Measurements from ENCODE around the gene IQSEC2.

DNA sequence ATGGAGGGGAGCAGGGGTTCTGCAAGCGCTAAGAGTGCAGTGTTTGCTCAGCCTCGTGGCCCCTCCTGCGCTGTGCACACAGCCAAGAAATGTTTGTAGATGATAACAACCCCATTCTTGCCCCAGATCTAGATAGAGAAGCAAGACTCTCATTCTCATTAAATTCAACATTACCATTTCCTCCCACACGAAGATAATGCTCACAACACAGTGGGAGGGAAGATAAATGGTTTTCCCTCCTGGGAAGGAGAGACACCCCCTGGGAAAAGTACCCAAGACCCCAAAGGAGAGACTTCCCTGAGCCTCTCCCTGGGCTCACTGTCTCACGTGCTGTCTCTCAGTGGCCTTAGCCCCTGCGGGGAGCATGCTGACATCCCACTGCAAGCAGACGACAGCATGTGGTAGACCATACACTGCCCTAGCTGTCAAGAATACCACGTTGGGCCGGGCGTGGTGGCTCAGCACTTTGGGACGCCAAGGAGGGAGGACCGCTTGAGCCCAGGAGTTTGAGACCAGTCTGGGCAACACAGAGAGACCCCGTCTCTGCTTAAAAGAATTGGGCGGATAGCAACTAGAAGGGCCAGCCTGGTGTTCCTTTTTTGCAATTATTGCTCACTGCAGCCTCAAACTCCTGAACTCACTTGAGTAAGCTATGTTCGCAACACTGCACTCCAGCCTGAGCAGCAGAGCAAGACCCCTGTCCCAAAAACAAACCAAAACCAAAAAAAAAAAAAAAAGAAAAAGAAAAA lies 34.9 kb upstream of the IQSEC2 start:
- TF ChIP-seq, protein P1, sequence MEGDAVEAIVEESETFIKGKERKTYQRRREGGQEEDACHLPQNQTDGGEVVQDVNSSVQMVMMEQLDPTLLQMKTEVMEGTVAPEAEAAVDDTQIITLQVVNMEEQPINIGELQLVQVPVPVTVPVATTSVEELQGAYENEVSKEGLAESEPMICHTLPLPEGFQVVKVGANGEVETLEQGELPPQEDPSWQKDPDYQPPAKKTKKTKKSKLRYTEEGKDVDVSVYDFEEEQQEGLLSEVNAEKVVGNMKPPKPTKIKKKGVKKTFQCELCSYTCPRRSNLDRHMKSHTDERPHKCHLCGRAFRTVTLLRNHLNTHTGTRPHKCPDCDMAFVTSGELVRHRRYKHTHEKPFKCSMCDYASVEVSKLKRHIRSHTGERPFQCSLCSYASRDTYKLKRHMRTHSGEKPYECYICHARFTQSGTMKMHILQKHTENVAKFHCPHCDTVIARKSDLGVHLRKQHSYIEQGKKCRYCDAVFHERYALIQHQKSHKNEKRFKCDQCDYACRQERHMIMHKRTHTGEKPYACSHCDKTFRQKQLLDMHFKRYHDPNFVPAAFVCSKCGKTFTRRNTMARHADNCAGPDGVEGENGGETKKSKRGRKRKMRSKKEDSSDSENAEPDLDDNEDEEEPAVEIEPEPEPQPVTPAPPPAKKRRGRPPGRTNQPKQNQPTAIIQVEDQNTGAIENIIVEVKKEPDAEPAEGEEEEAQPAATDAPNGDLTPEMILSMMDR (conservative IDR thresholded peaks at IDR 0.05; ENCODE audit: low read depth, low read length): no peak
- TF ChIP-seq EZH2phosphoT487 (IDR thresholded peaks at IDR 0.05; ENCODE audit: borderline replicate concordance, low read length): no peak
